Vagina (tissue), 2 donors: ENCODE results near the gene ZDHHC1. TPM values are rescaled to one million over a fixed set of nuclear protein-coding genes. Genes with fewer than 3 reads are reported as not detected.

Source experiments
- DNase-seq, 2 donors: peaks; one replicate each; pipeline ENCODE4 v3.0.0-alpha.2; 2017; ENCODE audit errors: extremely low spot score in 2 of 2
- H3K27ac ChIP-seq: fragments of 200-600 bp; sonication (generic); one replicate; pipeline ENCODE4 v1.5.1; 2019
- H3K27me3 ChIP-seq: fragments of 200-600 bp; sonication (generic); one replicate; pipeline ENCODE4 v1.5.1; 2019
- H3K36me3 ChIP-seq, 2 donors: fragments of 200-600 bp; sonication (generic); one replicate each; pipeline ENCODE4 v1.5.1; 2017 to 2019
- H3K4me1 ChIP-seq: fragments of 200-600 bp; sonication (generic); one replicate; pipeline ENCODE4 v1.5.1; 2019
- H3K4me3 ChIP-seq, 2 donors: fragments of 200-600 bp; sonication (generic); 1 replicate in 1 of 2; 2 replicates in 1 of 2; pipeline ENCODE4 v1.5.1; 2016 to 2019
- H3K9me3 ChIP-seq: fragments of 200-600 bp; sonication (generic); one replicate; pipeline ENCODE4 v1.5.1; 2019
- POLR2A ChIP-seq, 2 donors: fragments of 450-650 bp; IDR thresholded peaks; one replicate each; pipeline ENCODE4 v1.6.1; 2017; ENCODE audit warnings: antibody characterized with exemption in 2 of 2, mild to moderate bottlenecking in 2 of 2, moderate library complexity in 2 of 2
- POLR2AphosphoS5 ChIP-seq, 2 donors: sonication (generic); formaldehyde crosslinking; IDR thresholded peaks; one replicate each; pipeline ENCODE4 v1.9.0; 2017; ENCODE audit warnings: antibody characterized with exemption in 2 of 2, mild to moderate bottlenecking in 2 of 2, low read depth in 1 of 2; ENCODE audit not compliant: insufficient read depth in 1 of 2
- intact Hi-C: fragments of 100-400 bp; cut with DNase I; formaldehyde crosslinking; loops from one replicate; pipeline ENCODE4 v1.15.1; 2023
- total RNA-seq: library from RNA; depleted of rRNA; stranded (reverse); fragments of >200 nt; gene quantifications from one replicate; pipeline ENCODE4 v1.2.3, GENCODE V29; 2016
- TF ChIP-seq, protein P1 (sequence below), 3 experiments: fragments of 450-650 bp in 2 of 3; fragments of 200-600 bp in 1 of 3; sonication (generic) in 1 of 3; IDR thresholded peaks; one replicate each; pipeline ENCODE4 v1.5.1; 2017 to 2019; ENCODE audit warnings: antibody characterized with exemption in 3 of 3, mild to moderate bottlenecking in 2 of 3, moderate library complexity in 2 of 3

ZDHHC1 gene
- total RNA-seq, 1 donor from 2014 or later, result 22.3 TPM

DNA sequence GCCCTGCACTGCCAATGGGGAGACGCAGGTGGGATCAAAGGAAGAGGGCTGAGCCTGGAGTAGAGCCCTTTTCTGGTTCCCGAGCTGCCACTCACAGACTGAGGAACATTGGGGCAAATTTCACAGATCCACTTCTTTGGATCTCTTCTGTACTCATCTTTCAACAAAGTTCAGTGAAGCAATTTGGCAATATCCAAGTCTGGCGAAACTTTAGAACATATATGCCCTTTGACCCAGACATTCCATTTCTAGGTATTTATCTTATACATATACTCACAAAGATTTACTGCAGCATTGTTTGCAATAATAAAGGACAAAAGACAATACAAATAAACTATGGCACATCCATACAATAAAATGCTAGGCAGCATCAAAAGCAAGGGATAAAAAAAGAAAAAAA is 4.9 kb downstream of the ZDHHC1 start:
- TF ChIP-seq POLR2AphosphoS5 (IDR thresholded peaks at IDR 0.05; ENCODE audit: insufficient read depth in 1 of 2, low read depth in 1 of 2), result no peak
- TF ChIP-seq, protein P1, sequence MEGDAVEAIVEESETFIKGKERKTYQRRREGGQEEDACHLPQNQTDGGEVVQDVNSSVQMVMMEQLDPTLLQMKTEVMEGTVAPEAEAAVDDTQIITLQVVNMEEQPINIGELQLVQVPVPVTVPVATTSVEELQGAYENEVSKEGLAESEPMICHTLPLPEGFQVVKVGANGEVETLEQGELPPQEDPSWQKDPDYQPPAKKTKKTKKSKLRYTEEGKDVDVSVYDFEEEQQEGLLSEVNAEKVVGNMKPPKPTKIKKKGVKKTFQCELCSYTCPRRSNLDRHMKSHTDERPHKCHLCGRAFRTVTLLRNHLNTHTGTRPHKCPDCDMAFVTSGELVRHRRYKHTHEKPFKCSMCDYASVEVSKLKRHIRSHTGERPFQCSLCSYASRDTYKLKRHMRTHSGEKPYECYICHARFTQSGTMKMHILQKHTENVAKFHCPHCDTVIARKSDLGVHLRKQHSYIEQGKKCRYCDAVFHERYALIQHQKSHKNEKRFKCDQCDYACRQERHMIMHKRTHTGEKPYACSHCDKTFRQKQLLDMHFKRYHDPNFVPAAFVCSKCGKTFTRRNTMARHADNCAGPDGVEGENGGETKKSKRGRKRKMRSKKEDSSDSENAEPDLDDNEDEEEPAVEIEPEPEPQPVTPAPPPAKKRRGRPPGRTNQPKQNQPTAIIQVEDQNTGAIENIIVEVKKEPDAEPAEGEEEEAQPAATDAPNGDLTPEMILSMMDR (IDR thresholded peaks at IDR 0.05), result no peak
- no peak for TF ChIP-seq POLR2A (IDR thresholded peaks at IDR 0.05)
- no peak overlapping the region for H3K27ac ChIP-seq
- H3K36me3 ChIP-seq, result no peaks in the 10 kb centered on the region
- no peak for DNase-seq
- H3K4me1 ChIP-seq, result peaks cover 51% of the 10 kb centered on the region
- no peaks in the 10 kb centered on the region for H3K9me3 ChIP-seq
- H3K27me3 ChIP-seq, result no peaks in the 10 kb centered on the region
- H3K4me3 ChIP-seq, result no peak overlapping the region
- intact Hi-C loops, result no loop called here

DNA sequence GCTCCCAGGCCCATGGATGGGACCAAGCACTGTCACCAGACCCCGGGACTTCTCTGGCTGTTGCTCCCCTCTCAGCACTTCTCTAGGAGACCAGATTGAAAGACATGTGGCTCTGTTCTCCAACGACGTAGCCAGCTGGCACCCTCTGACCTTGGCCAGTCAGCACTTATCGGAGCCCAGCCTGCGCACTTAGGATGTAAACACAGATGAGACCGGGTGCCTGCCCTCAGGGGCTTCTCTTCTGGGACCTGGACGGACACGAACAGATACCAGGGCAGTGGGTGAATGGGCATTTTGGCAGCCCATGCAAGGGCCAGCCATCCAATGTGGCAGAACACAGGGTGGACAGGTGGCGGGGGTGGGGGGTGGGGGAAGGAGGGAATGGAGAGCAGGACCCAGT is 6.6 kb downstream of the ZDHHC1 start:
- intact Hi-C loops, result no loop called here

DNA sequence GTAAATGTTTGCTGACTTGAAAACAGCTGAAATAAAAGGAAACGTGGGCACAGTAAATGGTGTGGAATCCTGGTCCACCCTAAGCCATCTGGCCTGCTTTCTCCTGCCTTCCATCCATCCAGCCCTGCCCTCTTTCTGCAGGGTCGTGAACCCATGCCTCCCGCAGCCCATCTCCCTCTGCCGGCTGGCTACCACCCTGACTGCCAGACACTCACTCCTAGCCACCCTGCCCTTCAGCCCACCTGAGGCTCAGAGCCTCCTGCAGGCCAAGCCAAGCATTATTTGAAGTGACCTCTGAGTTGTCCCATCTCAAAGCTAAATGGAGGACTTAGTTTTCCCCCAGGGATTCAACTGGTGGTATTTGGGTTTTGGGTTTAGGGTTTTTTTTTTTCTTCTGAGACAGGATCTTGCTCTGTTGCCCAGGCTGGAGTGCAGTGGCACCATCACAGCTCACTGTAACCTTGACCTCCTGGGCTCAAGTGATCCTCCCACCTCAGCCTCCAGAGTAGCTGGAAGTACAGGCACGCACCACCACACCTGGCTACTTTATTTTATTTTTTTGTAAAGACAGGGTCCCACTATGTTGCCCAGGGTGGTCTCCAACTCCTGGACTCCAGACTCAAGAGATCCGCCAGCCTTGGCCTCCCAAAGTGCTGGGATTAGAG is 8.4 kb downstream of the ZDHHC1 start:
- TF ChIP-seq, protein P1 (IDR thresholded peaks at IDR 0.05), result no peak
- TF ChIP-seq POLR2A (IDR thresholded peaks at IDR 0.05) (no peak), POLR2AphosphoS5 (IDR thresholded peaks at IDR 0.05; ENCODE audit: insufficient read depth in 1 of 2, low read depth in 1 of 2) (no peak)

More for the DNA sequence above, 6.6 kb downstream of the ZDHHC1 start:
- H3K36me3 ChIP-seq, result no peaks in the 10 kb centered on the region
- peaks cover 52% of the 10 kb centered on the region for H3K4me1 ChIP-seq
- no peak for DNase-seq
- no peak overlapping the region for H3K4me3 ChIP-seq
- H3K27ac ChIP-seq, result no peak overlapping the region
- no peaks in the 10 kb centered on the region for H3K27me3 ChIP-seq
- no peak for TF ChIP-seq POLR2AphosphoS5 (IDR thresholded peaks at IDR 0.05; ENCODE audit: insufficient read depth in 1 of 2, low read depth in 1 of 2)
- TF ChIP-seq, protein P1 (IDR thresholded peaks at IDR 0.05), result no peak
- no peak for TF ChIP-seq POLR2A (IDR thresholded peaks at IDR 0.05)
- no peaks in the 10 kb centered on the region for H3K9me3 ChIP-seq

DNA sequence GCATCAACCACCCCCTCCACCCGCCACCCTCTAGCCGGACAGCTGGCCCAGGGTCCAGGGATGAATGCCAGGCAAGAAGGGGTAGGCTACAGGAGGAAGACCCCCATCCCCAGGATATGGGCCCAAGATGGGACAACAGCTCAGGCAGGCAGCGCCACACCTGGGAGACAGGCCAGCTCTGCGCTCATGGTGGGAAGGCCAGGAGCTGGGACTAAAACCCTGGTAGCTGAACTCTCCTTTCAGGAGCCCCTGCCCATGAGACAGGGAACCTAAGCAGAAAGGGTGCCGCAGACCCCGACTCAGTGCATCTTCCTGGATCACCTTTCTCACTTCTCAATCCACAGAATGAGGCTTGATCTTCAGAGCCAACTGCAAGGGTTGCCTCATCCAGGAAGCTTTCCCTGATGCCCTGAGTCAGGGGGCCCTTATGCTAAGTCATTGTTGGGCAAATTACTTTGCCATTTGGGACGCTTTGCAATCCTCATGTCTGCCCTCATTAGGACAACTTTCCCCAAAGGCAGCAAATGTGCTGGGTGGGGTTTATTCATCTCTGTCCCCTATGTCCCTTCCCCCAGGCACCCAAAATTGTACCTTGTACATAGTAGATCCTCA is 9.0 kb downstream of the ZDHHC1 start:
- H3K4me1 ChIP-seq, result peaks cover 57% of the 10 kb centered on the region
- intact Hi-C loops, result no loop called here
- no peak for DNase-seq
- no peaks in the 10 kb centered on the region for H3K27me3 ChIP-seq
- no peaks in the 10 kb centered on the region for H3K36me3 ChIP-seq
- H3K27ac ChIP-seq, result peak overlapping the region; percentile 91
- TF ChIP-seq POLR2A (IDR thresholded peaks at IDR 0.05) (no peak), POLR2AphosphoS5 (IDR thresholded peaks at IDR 0.05; ENCODE audit: insufficient read depth in 1 of 2, low read depth in 1 of 2) (no peak)
- TF ChIP-seq, protein P1 (IDR thresholded peaks at IDR 0.05), result no peak
- no peaks in the 10 kb centered on the region for H3K9me3 ChIP-seq
- H3K4me3 ChIP-seq, result no peak overlapping the region

More for the DNA sequence above, 8.4 kb downstream of the ZDHHC1 start:
- peak overlapping the region; percentile 91 for H3K27ac ChIP-seq
- no peak for DNase-seq
- H3K4me3 ChIP-seq, result no peak overlapping the region
- no peaks in the 10 kb centered on the region for H3K36me3 ChIP-seq
- H3K27me3 ChIP-seq, result no peaks in the 10 kb centered on the region
- H3K9me3 ChIP-seq, result no peaks in the 10 kb centered on the region
- peaks cover 57% of the 10 kb centered on the region for H3K4me1 ChIP-seq
- intact Hi-C loops, result no loop called here
